Vagina (tissue), 2 donors: ENCODE results near the gene CDH13. TPM values are rescaled to one million over a fixed set of nuclear protein-coding genes. Genes with fewer than 3 reads are reported as not detected.

Source experiments
- DNase-seq, 2 donors: peaks; one replicate each; pipeline ENCODE4 v3.0.0-alpha.2; 2017; ENCODE audit errors: extremely low spot score in 2 of 2
- H3K27ac ChIP-seq: fragments of 200-600 bp; sonication (generic); one replicate; pipeline ENCODE4 v1.5.1; 2019
- H3K27me3 ChIP-seq: fragments of 200-600 bp; sonication (generic); one replicate; pipeline ENCODE4 v1.5.1; 2019
- H3K36me3 ChIP-seq, 2 donors: fragments of 200-600 bp; sonication (generic); one replicate each; pipeline ENCODE4 v1.5.1; 2017 to 2019
- H3K4me1 ChIP-seq: fragments of 200-600 bp; sonication (generic); one replicate; pipeline ENCODE4 v1.5.1; 2019
- H3K4me3 ChIP-seq, 2 donors: fragments of 200-600 bp; sonication (generic); 1 replicate in 1 of 2; 2 replicates in 1 of 2; pipeline ENCODE4 v1.5.1; 2016 to 2019
- H3K9me3 ChIP-seq: fragments of 200-600 bp; sonication (generic); one replicate; pipeline ENCODE4 v1.5.1; 2019
- POLR2A ChIP-seq, 2 donors: fragments of 450-650 bp; IDR thresholded peaks; one replicate each; pipeline ENCODE4 v1.6.1; 2017; ENCODE audit warnings: antibody characterized with exemption in 2 of 2, mild to moderate bottlenecking in 2 of 2, moderate library complexity in 2 of 2
- POLR2AphosphoS5 ChIP-seq, 2 donors: sonication (generic); formaldehyde crosslinking; IDR thresholded peaks; one replicate each; pipeline ENCODE4 v1.9.0; 2017; ENCODE audit warnings: antibody characterized with exemption in 2 of 2, mild to moderate bottlenecking in 2 of 2, low read depth in 1 of 2; ENCODE audit not compliant: insufficient read depth in 1 of 2
- intact Hi-C: fragments of 100-400 bp; cut with DNase I; formaldehyde crosslinking; loops from one replicate; pipeline ENCODE4 v1.15.1; 2023
- total RNA-seq: library from RNA; depleted of rRNA; stranded (reverse); fragments of >200 nt; gene quantifications from one replicate; pipeline ENCODE4 v1.2.3, GENCODE V29; 2016
- TF ChIP-seq, protein P1 (sequence below), 3 experiments: fragments of 450-650 bp in 2 of 3; fragments of 200-600 bp in 1 of 3; sonication (generic) in 1 of 3; IDR thresholded peaks; one replicate each; pipeline ENCODE4 v1.5.1; 2017 to 2019; ENCODE audit warnings: antibody characterized with exemption in 3 of 3, mild to moderate bottlenecking in 2 of 3, moderate library complexity in 2 of 3

The CDH13 gene
- total RNA-seq, 1 donor from 2014 or later, result 123 TPM

DNA sequence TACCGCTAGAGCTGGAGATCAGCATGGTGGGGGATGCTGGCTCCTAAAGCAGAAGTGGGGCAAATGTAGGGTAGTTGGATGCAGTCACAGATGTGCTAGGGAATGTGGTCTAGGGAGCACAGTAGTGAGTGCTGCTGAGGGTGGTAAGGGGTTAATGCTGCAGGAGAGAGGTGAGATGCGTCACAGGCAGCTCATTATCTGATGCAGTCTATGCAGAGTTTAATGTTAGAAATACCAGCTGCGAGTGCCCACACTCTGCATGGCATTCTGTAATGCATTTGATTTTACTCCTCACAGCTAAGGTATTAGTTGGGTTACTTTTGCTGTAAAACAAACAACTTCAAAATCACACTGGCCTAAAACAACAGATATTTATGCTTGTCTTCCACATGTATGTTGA is 689.7 kb downstream of the CDH13 start:
- DNase-seq, result no peak
- TF ChIP-seq, protein P1, sequence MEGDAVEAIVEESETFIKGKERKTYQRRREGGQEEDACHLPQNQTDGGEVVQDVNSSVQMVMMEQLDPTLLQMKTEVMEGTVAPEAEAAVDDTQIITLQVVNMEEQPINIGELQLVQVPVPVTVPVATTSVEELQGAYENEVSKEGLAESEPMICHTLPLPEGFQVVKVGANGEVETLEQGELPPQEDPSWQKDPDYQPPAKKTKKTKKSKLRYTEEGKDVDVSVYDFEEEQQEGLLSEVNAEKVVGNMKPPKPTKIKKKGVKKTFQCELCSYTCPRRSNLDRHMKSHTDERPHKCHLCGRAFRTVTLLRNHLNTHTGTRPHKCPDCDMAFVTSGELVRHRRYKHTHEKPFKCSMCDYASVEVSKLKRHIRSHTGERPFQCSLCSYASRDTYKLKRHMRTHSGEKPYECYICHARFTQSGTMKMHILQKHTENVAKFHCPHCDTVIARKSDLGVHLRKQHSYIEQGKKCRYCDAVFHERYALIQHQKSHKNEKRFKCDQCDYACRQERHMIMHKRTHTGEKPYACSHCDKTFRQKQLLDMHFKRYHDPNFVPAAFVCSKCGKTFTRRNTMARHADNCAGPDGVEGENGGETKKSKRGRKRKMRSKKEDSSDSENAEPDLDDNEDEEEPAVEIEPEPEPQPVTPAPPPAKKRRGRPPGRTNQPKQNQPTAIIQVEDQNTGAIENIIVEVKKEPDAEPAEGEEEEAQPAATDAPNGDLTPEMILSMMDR (IDR thresholded peaks at IDR 0.05), result no peak
- no peak for TF ChIP-seq POLR2AphosphoS5 (IDR thresholded peaks at IDR 0.05; ENCODE audit: insufficient read depth in 1 of 2, low read depth in 1 of 2)
- H3K9me3 ChIP-seq, result no peaks in the 10 kb centered on the region
- H3K27me3 ChIP-seq, result no peaks in the 10 kb centered on the region
- H3K4me1 ChIP-seq, result no peaks in the 10 kb centered on the region
- intact Hi-C loops, result no loop called here
- H3K4me3 ChIP-seq, result no peak overlapping the region
- H3K27ac ChIP-seq, result no peak overlapping the region
- H3K36me3 ChIP-seq, result no peaks in the 10 kb centered on the region

DNA sequence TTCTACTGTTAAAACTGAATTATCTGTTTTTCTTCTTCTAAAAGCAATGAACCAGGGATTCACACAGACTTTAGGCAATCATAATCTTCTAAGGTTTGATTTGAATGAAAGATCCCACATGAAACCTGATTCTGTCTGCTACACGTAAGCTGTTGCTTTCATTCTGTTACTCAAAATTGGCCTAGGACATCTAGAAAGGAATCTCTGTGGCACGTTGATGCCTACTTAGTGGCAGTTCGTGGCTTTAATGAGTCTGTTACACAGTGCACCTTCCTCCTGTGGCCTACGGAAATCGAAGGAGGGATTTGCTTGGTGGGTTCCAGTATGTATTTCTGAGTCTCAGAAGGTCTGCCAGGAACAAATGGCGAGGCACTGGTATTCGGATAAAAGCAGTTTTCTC is 691.6 kb downstream of the CDH13 start:
- Histone ChIP-seq H3K4me1 (no peaks in the 10 kb centered on the region), H3K27ac (no peak overlapping the region), H3K36me3 (no peaks in the 10 kb centered on the region), H3K9me3 (no peaks in the 10 kb centered on the region), H3K27me3 (no peaks in the 10 kb centered on the region), H3K4me3 (no peak overlapping the region)
- intact Hi-C loops, result no loop called here
- TF ChIP-seq POLR2AphosphoS5 (IDR thresholded peaks at IDR 0.05; ENCODE audit: insufficient read depth in 1 of 2, low read depth in 1 of 2) (no peak), POLR2A (IDR thresholded peaks at IDR 0.05) (no peak)
- TF ChIP-seq, protein P1 (IDR thresholded peaks at IDR 0.05), result no peak
- DNase-seq, result no peak

DNA sequence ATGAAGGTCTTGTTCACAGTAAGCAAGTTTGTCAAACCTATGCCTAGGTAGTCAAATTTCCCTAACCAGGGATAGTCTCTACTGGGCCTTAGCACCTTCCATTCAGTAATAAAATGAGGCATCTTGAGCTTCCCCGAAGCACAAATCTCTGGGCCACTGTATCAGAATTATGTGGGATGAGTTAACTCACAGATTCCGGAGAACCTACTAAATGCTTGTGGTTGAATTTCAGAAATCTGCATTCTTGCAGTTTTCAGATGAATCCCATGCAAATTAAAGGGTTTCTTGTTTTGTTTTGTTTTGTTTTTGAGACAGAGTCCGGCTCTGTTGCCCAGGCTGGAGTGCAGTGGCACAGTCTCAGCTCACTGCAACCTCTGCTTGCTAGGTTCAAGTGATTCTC is 702.2 kb downstream of the CDH13 start:
- Histone ChIP-seq H3K4me1 (no peaks in the 10 kb centered on the region), H3K27ac (no peak overlapping the region), H3K36me3 (no peaks in the 10 kb centered on the region), H3K4me3 (no peak overlapping the region), H3K27me3 (no peaks in the 10 kb centered on the region), H3K9me3 (no peaks in the 10 kb centered on the region)
- intact Hi-C loops, result no loop called here
- no peak for DNase-seq
- TF ChIP-seq POLR2A (IDR thresholded peaks at IDR 0.05), result no peak
- TF ChIP-seq POLR2AphosphoS5 (IDR thresholded peaks at IDR 0.05; ENCODE audit: insufficient read depth in 1 of 2, low read depth in 1 of 2), result no peak
- TF ChIP-seq, protein P1 (IDR thresholded peaks at IDR 0.05), result no peak

DNA sequence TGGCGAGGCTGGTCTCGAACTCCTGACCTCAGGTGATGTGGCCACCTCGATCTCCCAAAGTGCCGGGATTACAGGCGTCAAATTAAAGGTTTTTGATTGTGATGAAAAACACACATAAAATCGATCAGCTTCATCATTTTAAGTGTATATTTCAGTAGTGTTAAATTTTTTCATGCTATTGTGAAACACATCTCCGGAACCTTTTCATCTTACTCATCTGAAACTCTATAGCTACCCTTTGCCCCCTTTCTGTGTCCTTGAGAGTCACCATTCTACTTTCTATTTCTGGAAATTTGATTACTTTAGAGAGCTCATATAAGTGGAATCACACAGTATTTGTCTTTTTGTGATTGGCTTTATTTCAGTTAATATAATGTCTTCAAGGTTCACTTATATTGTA is 702.7 kb downstream of the CDH13 start:
- intact Hi-C loops, result no loop called here

DNA sequence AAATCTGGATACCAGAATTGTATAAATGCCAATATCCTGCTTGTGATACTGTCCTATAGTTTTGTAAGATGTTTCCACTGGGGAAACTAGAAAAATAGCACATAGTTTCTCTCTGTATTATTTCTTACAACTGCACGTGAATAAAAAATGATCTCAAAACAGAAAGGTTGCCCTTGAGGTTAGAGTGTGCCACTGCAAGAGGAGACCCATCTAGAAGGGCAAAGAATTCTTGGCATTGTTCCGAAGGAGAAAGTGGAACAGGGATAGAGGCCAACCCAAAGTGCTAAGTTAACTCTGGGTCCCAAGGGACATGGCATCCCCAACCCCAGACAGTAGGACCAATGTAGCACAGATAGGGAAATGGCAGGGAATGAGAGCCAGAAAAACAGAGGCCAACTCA is 703.5 kb downstream of the CDH13 start:
- Histone ChIP-seq H3K27ac (no peak overlapping the region), H3K4me3 (no peak overlapping the region), H3K4me1 (no peaks in the 10 kb centered on the region)

More for the DNA sequence above, 702.7 kb downstream of the CDH13 start:
- H3K36me3 ChIP-seq, result no peaks in the 10 kb centered on the region
- H3K9me3 ChIP-seq, result no peaks in the 10 kb centered on the region
- no peak for TF ChIP-seq POLR2A (IDR thresholded peaks at IDR 0.05)
- TF ChIP-seq POLR2AphosphoS5 (IDR thresholded peaks at IDR 0.05; ENCODE audit: insufficient read depth in 1 of 2, low read depth in 1 of 2), result no peak
- TF ChIP-seq, protein P1 (IDR thresholded peaks at IDR 0.05), result no peak
- H3K27me3 ChIP-seq, result no peaks in the 10 kb centered on the region
- H3K4me3 ChIP-seq, result no peak overlapping the region
- H3K4me1 ChIP-seq, result no peaks in the 10 kb centered on the region
- no peak for DNase-seq
- no peak overlapping the region for H3K27ac ChIP-seq

More for the DNA sequence above, 703.5 kb downstream of the CDH13 start:
- Histone ChIP-seq H3K27me3 (no peaks in the 10 kb centered on the region), H3K36me3 (no peaks in the 10 kb centered on the region), H3K9me3 (no peaks in the 10 kb centered on the region)
- DNase-seq, result no peak
- TF ChIP-seq POLR2AphosphoS5 (IDR thresholded peaks at IDR 0.05; ENCODE audit: insufficient read depth in 1 of 2, low read depth in 1 of 2) (no peak), POLR2A (IDR thresholded peaks at IDR 0.05) (no peak)
- TF ChIP-seq, protein P1 (IDR thresholded peaks at IDR 0.05), result no peak
- intact Hi-C loops, result no loop called here
